HEK293T (cell line): Measurements from ENCODE around the gene MYH6.

Experiments
- CTCF ChIA-PET: fragments of 350-600 bp; formaldehyde crosslinking; extraction: SDS; loops from one replicate; lab custom pipeline; 2021; ENCODE audit warnings: antibody characterized with exemption, inconsistent platforms; lab: Yijun Ruan, JAX
- POLR2A ChIA-PET: fragments of 350-600 bp; formaldehyde crosslinking; extraction: SDS; loops from one replicate; lab custom pipeline; 2020; ENCODE audit warnings: antibody characterized with exemption, inconsistent platforms; lab: Yijun Ruan, JAX
- DNase-seq: peaks from one replicate; pipeline ENCODE4 v3.0.0; 2012; ENCODE audit warnings: mixed read lengths; ENCODE audit errors: extremely low spot score
- ARNT ChIP-seq: fragments of 450-650 bp; IDR thresholded peaks from 2 replicates; pipeline ENCODE4 v1.6.1; 2017; ENCODE audit warnings: mild to moderate bottlenecking
- BHLHE40 ChIP-seq: fragments of 450-650 bp; IDR thresholded peaks from 2 replicates; pipeline ENCODE4 v1.6.1; 2016; ENCODE audit warnings: mild to moderate bottlenecking, moderate library complexity, borderline replicate concordance
- CTBP1 ChIP-seq: fragments of 450-650 bp; IDR thresholded peaks from 2 replicates; pipeline ENCODE4 v1.6.1; 2016; ENCODE audit warnings: borderline replicate concordance
- ELF4 ChIP-seq: fragments of 450-650 bp; IDR thresholded peaks from 2 replicates; pipeline ENCODE4 v1.6.1; 2017; ENCODE audit warnings: antibody characterized with exemption
- FOXA1 ChIP-seq: fragments of 450-650 bp; IDR thresholded peaks from 2 replicates; pipeline ENCODE4 v1.6.1; 2016; ENCODE audit warnings: mild to moderate bottlenecking
- FOXK2 ChIP-seq: fragments of 450-650 bp; IDR thresholded peaks from 2 replicates; pipeline ENCODE4 v1.6.1; 2016; ENCODE audit warnings: mild to moderate bottlenecking
- FOXM1 ChIP-seq: fragments of 450-650 bp; IDR thresholded peaks from 2 replicates; pipeline ENCODE4 v1.6.1; 2017; ENCODE audit warnings: mild to moderate bottlenecking, borderline replicate concordance
- HDGF ChIP-seq: fragments of 450-650 bp; IDR thresholded peaks from 2 replicates; pipeline ENCODE4 v1.6.1; 2017; ENCODE audit warnings: antibody characterized with exemption, borderline replicate concordance
- L3MBTL2 ChIP-seq: fragments of 450-650 bp; conservative IDR thresholded peaks from 2 replicates; pipeline ENCODE4 v1.6.1; 2016; ENCODE audit warnings: mild to moderate bottlenecking
- LEF1 ChIP-seq: fragments of 450-650 bp; IDR thresholded peaks from 2 replicates; pipeline ENCODE4 v1.6.1; 2017; ENCODE audit warnings: mild to moderate bottlenecking, borderline replicate concordance
- NFRKB ChIP-seq: fragments of 450-650 bp; IDR thresholded peaks from 2 replicates; pipeline ENCODE4 v1.6.1; 2016; ENCODE audit warnings: mild to moderate bottlenecking, moderate library complexity
- PKNOX1 ChIP-seq: fragments of 450-650 bp; IDR thresholded peaks from 2 replicates; pipeline ENCODE4 v1.6.1; 2016
- SP1 ChIP-seq: fragments of 450-650 bp; IDR thresholded peaks from 2 replicates; pipeline ENCODE4 v1.6.1; 2017
- SUZ12 ChIP-seq: fragments of 450-650 bp; IDR thresholded peaks from 2 replicates; pipeline ENCODE4 v1.6.1; 2016; ENCODE audit warnings: mild to moderate bottlenecking
- TARDBP ChIP-seq: fragments of 450-650 bp; IDR thresholded peaks from 2 replicates; pipeline ENCODE4 v1.6.1; 2016
- ZNF384 ChIP-seq: fragments of 450-650 bp; IDR thresholded peaks from 2 replicates; pipeline ENCODE4 v1.6.1; 2016

The MYH6 gene

GRCh38 chr14:23355871-23356435 lies 52.1 kb downstream of the MYH6 start:
- TF ChIP-seq FOXA1 (no peak), ELF4 (no peak), BHLHE40 (no peak), PKNOX1 (no peak), HDGF (no peak), TARDBP (no peak), FOXK2 (no peak), LEF1 (no peak), FOXM1 (no peak), CTBP1 (no peak), L3MBTL2 (no peak), SP1 (no peak), ZNF384 (no peak), ARNT (no peak), NFRKB (no peak), SUZ12 (no peak)
- no peak for DNase-seq
- ChIA-PET CTCF (no interaction called here), POLR2A (no interaction called here)

- POLR2A ChIA-PET: interaction anchor here (1.1 to 4.3 kb wide), 3 partner anchors 13 to 33 kb away, joined by 4 to 18 read pairs (median 4); partner anchors contain the start of gene PABPN1
- DNase-seq: no peak
- TF ChIP-seq LEF1: no peak
- TF ChIP-seq HDGF: no peak
- TF ChIP-seq ELF4: no peak
- TF ChIP-seq SUZ12: no peak
- TF ChIP-seq TARDBP: no peak
- no peak for TF ChIP-seq ARNT
- no peak for TF ChIP-seq CTBP1
- CTCF ChIA-PET: interaction anchor here (0.5 kb wide), 1 partner anchor 20 kb away, joined by 3 read pairs; no protein-coding TSS in a partner anchor
Measured at GRCh38 chr14:23354990-23355389, 53.1 kb downstream of the MYH6 start.

GRCh38 chr14:23353433-23353780 lies 54.7 kb downstream of the MYH6 start:
- CTCF ChIA-PET: interaction anchor here (1.4 to 1.7 kb wide), 3 partner anchors 9 to 26 kb away, joined by 3 to 8 read pairs (median 4); no protein-coding TSS in a partner anchor
- no peak for DNase-seq
- POLR2A ChIA-PET: interaction anchor here (1.2 to 4.3 kb wide), 4 partner anchors 10 to 47 kb away, joined by 3 to 18 read pairs (median 5); partner anchors contain the start of genes BCL2L2 and PABPN1
- TF ChIP-seq HDGF: no peak

GRCh38 chr14:23352506-23353432 lies 55.3 kb downstream of the MYH6 start, which contains the start of gene SLC22A17:
SLC22A17 (minus strand) TSS chr14:23352887.
- ChIA-PET CTCF (interaction anchor here (1.4 to 1.7 kb wide), 4 partner anchors 8 to 27 kb away, joined by 3 to 8 read pairs (median 4); no protein-coding TSS in a partner anchor), POLR2A (interaction anchor here (1.1 to 4.3 kb wide), 4 partner anchors 11 to 46 kb away, joined by 3 to 18 read pairs (median 7); partner anchors contain the start of genes BCL2L2 and PABPN1)
- TF ChIP-seq ZNF384 (no peak), HDGF (no peak), ELF4 (no peak), SP1 (no peak), NFRKB (no peak), FOXK2 (no peak), FOXM1 (no peak), SUZ12 (no peak), FOXA1 (no peak), ARNT (no peak), PKNOX1 (no peak), LEF1 (no peak), CTBP1 (no peak), BHLHE40 (no peak), L3MBTL2 (no peak)
- DNase-seq: peak; percentile 74

- TF ChIP-seq ELF4 (no peak), HDGF (no peak), CTBP1 (no peak), SP1 (no peak), SUZ12 (no peak), TARDBP (no peak), FOXK2 (no peak), NFRKB (no peak), L3MBTL2 (no peak), LEF1 (no peak), ARNT (no peak), FOXM1 (no peak), FOXA1 (no peak), ZNF384 (no peak), PKNOX1 (no peak), BHLHE40 (no peak)
- POLR2A ChIA-PET: interaction anchor here (1.1 to 4.3 kb wide), 3 partner anchors 12 to 30 kb away, joined by 3 to 18 read pairs (median 8); partner anchors contain the start of gene PABPN1
- CTCF ChIA-PET: interaction anchor here (1.6 to 1.7 kb wide), 2 partner anchors 9 to 28 kb away, joined by 4 to 8 read pairs; no protein-coding TSS in a partner anchor
- no peak for DNase-seq
Measured at GRCh38 chr14:23351681-23352505, 56.2 kb downstream of the MYH6 start.
